ENCODE results near the gene SDHB.

Gene SDHB

GRCh38 chr1:17053685-17054410 lies at the start of gene SDHB:
Gene SDHB (minus strand): TSS chr1:17054032. CDS start chr1:17054019, 13 bp downstream.
- peak; percentile 99 for FAIRE-seq

GRCh38 chr1:17102232-17102631 lies 48.4 kb upstream of the SDHB start:
- FAIRE-seq, result no peak

- no peak for FAIRE-seq
These were observed 47.4 kb upstream of the SDHB start for GRCh38 chr1:17101261-17101660.

DNA sequence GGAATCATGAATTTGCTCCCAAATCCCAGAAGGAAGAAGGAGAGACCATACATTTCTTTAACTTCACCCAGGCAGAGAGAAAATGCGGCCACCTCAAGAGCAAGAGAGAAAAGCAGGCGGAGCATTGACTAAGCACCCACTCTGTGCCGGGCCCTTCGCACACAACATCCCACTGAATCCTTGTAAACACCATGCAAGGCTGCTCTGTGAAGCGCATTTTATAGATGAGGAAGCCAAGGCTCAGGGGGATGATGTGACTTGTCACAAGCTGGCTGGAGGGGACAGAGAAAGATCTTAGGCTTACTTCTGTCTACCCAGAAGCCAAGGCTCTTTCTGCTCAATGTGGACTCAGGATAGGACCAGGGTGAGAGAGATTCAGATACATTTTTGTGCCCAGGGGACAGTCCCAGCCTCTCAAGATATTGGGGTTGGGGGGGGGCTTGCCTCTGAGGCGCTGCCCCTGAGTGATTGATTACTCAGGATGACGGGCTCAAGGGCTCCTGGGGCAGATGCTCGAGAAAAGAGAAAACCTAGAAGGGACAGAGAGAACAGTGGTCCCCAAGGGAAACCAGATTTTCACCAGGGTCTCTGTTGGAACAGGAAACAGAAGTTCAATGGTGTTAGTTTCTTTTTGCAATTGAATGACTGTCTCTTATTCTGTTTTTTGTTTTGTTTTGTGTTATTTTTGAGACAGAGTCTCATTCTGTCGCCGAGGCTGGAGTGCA lies 45.9 kb upstream of the SDHB start:
- FAIRE-seq, result no peak

GRCh38 chr1:17098446-17099317 lies 44.9 kb upstream of the SDHB start:
- FAIRE-seq, result no peak

DNA sequence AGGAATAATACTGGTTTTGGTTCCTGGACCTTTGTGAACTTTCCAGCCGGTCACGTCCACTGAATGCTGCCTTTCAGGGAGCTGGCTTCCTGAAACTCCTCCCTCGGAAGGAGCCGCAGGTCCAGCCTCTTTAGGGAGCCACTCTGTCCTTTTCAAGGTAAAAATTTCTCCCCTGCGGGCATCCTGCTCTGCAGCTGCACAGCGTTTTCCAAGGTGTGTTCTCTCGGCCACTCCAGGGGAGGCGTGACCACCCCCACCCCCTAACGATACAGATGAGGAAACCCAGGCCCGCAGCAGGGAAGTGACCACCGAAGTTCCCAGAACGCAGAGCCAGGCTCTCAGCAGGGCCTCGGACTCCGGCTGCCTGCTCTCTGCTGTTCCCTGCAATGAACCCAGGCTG lies 44.0 kb upstream of the SDHB start:
- no peak for FAIRE-seq

- no peak for FAIRE-seq
These were observed 43.3 kb upstream of the SDHB start for GRCh38 chr1:17097147-17097546.

GRCh38 chr1:17096584-17096983 lies 42.8 kb upstream of the SDHB start:
- FAIRE-seq, result no peak

- no peak for FAIRE-seq
These were observed 41.3 kb upstream of the SDHB start for GRCh38 chr1:17095141-17095540.

GRCh38 chr1:17094664-17095063 lies 40.8 kb upstream of the SDHB start:
- FAIRE-seq, result no peak

GRCh38 chr1:17093822-17094393 lies 40.1 kb upstream of the SDHB start:
- no peak for FAIRE-seq

GRCh38 chr1:17091252-17091651 lies 37.4 kb upstream of the SDHB start:
- no peak for FAIRE-seq

GRCh38 chr1:17089506-17089905 lies 35.7 kb upstream of the SDHB start:
- no peak for FAIRE-seq

DNA sequence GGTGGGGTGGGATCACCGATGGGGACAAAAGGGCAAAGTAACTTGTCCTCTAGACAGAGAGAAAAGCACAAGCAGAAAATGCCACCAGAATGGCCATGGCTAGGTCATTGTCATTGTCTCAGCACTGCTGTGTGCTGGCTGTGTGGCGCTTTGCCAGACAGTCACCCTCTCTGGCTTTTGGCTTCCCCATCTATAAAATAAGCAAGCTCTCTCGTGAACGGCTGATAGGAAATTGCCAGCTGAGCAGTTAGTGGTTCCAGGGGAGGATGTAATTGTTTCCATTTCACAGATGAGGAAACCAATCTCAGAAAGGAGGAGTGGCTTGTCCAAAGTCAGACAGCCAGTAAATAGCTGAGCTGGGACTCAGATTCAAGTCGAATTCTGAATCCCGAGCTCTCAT lies 32.9 kb upstream of the SDHB start:
- no peak for FAIRE-seq

- FAIRE-seq, result no peak
These were observed 31.0 kb upstream of the SDHB start for GRCh38 chr1:17084787-17085186.

- no peak for FAIRE-seq
These were observed 28.9 kb upstream of the SDHB start for GRCh38 chr1:17082761-17083160.

- FAIRE-seq, result no peak
These were observed 27.6 kb upstream of the SDHB start for GRCh38 chr1:17081439-17081838.

- FAIRE-seq, result no peak
These were observed 27.0 kb upstream of the SDHB start for GRCh38 chr1:17080880-17081279.

GRCh38 chr1:17080085-17080759 lies 26.4 kb upstream of the SDHB start:
- no peak for FAIRE-seq

- no peak for FAIRE-seq
These were observed 25.4 kb upstream of the SDHB start for GRCh38 chr1:17078991-17079868.

DNA sequence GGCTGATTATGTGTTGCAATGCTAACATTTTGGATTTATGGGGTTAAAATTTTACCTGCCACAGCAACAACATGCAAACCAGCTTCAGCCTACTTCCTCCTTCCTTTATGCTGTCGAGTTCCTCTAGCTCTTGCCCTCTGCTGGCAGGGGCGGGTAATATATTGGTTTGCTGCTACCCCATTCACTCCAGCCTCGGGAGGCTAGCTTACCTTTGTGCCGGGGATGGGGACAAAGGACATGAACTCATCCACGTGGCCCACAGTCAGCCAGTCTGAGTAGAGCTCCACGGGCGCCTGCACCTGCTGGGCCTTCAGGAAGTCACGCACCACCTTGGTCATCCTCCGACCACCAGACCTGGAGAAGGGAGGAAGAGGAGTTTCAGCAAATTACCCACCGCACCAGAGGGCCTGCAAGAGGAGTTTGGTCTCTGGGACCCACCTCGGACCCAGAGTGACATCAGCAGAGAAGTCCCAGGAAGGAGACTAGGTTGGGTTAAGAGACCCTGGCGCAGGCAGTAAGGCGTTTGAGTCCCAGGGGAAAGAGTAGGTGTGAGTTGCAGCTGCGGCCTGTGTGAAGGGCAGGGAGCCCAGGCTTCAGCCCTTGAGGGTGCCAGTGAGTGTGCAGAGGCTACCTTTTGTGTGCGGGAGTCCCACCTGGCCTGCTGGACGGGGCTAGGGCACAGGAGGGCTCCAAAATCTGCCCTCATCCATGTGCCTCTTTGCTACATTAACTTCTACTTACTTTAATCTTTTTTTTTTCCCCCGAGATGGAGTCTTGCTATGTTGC lies 21.8 kb upstream of the SDHB start:
- peak; percentile 49 for FAIRE-seq
